Measurements from ENCODE around the gene LANCL2. TPM values are rescaled to one million over a fixed set of nuclear protein-coding genes. Genes with fewer than 3 reads are reported as not detected.

Gene LANCL2
- total and polyA plus RNA-seq, 7 donors = 5.9 to 9.6 (median 8.3) TPM

- 62 to 82% methylated on average over 4 of the region's 4 CpGs for WGBS, 2 donors
- Histone ChIP-seq H3K9me3 (no peaks in the 10 kb centered on the region), H3K4me1 (no peaks in the 10 kb centered on the region), H3K27me3 (no peaks in the 10 kb centered on the region), H3K36me3 (peaks cover 0 to 22% (median 4%) of the 10 kb centered on the region in 4 donors), H3K27ac (no peak overlapping the region), H3K4me3 (no peak overlapping the region)
- no peak for TF ChIP-seq POLR2A (IDR thresholded peaks at IDR 0.05)
- no peak for TF ChIP-seq EP300 (IDR thresholded peaks at IDR 0.05)
- intact Hi-C loops (cut with DNase I) = no loop called here
- DNase-seq = no peak
Observed at GRCh38 chr7:55427342-55427741, 62.2 kb downstream of the LANCL2 start.

- TF ChIP-seq EP300 (IDR thresholded peaks at IDR 0.05) = no peak
- TF ChIP-seq CTCF (IDR thresholded peaks at IDR 0.05) = no peak
- no peak for TF ChIP-seq POLR2AphosphoS5 (IDR thresholded peaks at IDR 0.05)
- TF ChIP-seq POLR2A (IDR thresholded peaks at IDR 0.05) = no peak
- 82 to 86% methylated on average over 11 of the region's 11 CpGs for WGBS, 2 donors
- Histone ChIP-seq H3K27me3 (no peaks in the 10 kb centered on the region), H3K27ac (no peak overlapping the region), H3K4me1 (no peaks in the 10 kb centered on the region), H3K36me3 (peaks cover 0 to 22% (median 4%) of the 10 kb centered on the region in 4 donors), H3K9me3 (no peaks in the 10 kb centered on the region), H3K4me3 (no peak overlapping the region)
- no peak for DNase-seq
- intact Hi-C loops (cut with DNase I) = no loop called here
Observed at GRCh38 chr7:55427800-55428199, 62.7 kb downstream of the LANCL2 start.

- no peak for DNase-seq
- 70 to 80% methylated on average over 11 of the region's 11 CpGs for WGBS, 2 donors
- Histone ChIP-seq H3K27me3 (no peaks in the 10 kb centered on the region), H3K9me3 (no peaks in the 10 kb centered on the region), H3K4me1 (no peaks in the 10 kb centered on the region), H3K4me3 (no peak overlapping the region), H3K36me3 (peaks cover 0 to 22% (median 4%) of the 10 kb centered on the region in 4 donors), H3K27ac (no peak overlapping the region)
- intact Hi-C loops (cut with DNase I) = no loop called here
- no peak for TF ChIP-seq EP300 (IDR thresholded peaks at IDR 0.05)
Observed at GRCh38 chr7:55429835-55430499, 64.8 kb downstream of the LANCL2 start.

- Histone ChIP-seq H3K4me1 (no peaks in the 10 kb centered on the region), H3K9me3 (no peaks in the 10 kb centered on the region), H3K4me3 (no peak overlapping the region), H3K27ac (no peak overlapping the region), H3K27me3 (no peaks in the 10 kb centered on the region), H3K36me3 (peaks cover 0 to 13% (median 0%) of the 10 kb centered on the region in 4 donors)
- WGBS, 2 donors = 18 to 45% methylated on average over 2 of the region's 2 CpGs
- intact Hi-C loops (cut with DNase I) = no loop called here
- TF ChIP-seq POLR2AphosphoS5 (IDR thresholded peaks at IDR 0.05) (no peak), EP300 (IDR thresholded peaks at IDR 0.05) (no peak), POLR2A (IDR thresholded peaks at IDR 0.05) (no peak), CTCF (IDR thresholded peaks at IDR 0.05) (no peak)
- DNase-seq = no peak
Observed at GRCh38 chr7:55431898-55432297, 66.8 kb downstream of the LANCL2 start.

- Histone ChIP-seq H3K27me3 (no peaks in the 10 kb centered on the region), H3K27ac (no peak overlapping the region), H3K36me3 (peaks cover 0 to 13% (median 0%) of the 10 kb centered on the region in 4 donors), H3K4me1 (no peaks in the 10 kb centered on the region), H3K4me3 (no peak overlapping the region), H3K9me3 (no peaks in the 10 kb centered on the region)
- TF ChIP-seq EP300 (IDR thresholded peaks at IDR 0.05) (no peak), POLR2A (IDR thresholded peaks at IDR 0.05) (no peak), POLR2AphosphoS5 (IDR thresholded peaks at IDR 0.05) (no peak), CTCF (IDR thresholded peaks at IDR 0.05) (no peak)
- intact Hi-C loops (cut with DNase I) = no loop called here
- no peak for DNase-seq
- WGBS, 2 donors = 37 to 69% methylated on average over 3 of the region's 3 CpGs
Observed at GRCh38 chr7:55432506-55432905, 67.4 kb downstream of the LANCL2 start.
